A204.1 (cell line): ENCODE results near the gene TROAP.
"Not testable (repeated sequence)": the region's sequence is repeated elsewhere in the genome, so short reads cannot be mapped to it uniquely, and the experiment has no call there.

ENCODE experiments used
- FAIRE-seq: peaks from 2 replicates; lab custom pipeline; 2012; peaks lifted over from hg19 to GRCh38; lab: Jason Lieb, UNC

TROAP gene

DNA sequence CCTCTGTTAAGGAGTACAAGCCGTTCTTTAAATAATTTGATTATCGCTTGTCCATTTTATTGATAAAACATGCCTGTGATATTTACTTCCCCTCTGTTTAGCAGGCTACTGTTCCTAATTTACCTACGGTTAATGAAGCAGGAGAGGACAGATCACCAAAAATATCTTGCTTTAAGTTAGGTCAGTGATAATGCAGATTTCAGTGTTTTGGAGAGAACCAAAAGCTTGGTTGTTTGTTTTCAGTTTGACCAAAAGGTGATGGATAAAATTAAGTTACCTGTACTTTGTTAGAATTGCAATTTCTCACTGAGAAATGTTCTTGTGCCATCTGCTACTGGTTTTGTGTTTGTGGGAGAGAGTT is 45.2 kb downstream of the TROAP start:
- no peak for FAIRE-seq

DNA sequence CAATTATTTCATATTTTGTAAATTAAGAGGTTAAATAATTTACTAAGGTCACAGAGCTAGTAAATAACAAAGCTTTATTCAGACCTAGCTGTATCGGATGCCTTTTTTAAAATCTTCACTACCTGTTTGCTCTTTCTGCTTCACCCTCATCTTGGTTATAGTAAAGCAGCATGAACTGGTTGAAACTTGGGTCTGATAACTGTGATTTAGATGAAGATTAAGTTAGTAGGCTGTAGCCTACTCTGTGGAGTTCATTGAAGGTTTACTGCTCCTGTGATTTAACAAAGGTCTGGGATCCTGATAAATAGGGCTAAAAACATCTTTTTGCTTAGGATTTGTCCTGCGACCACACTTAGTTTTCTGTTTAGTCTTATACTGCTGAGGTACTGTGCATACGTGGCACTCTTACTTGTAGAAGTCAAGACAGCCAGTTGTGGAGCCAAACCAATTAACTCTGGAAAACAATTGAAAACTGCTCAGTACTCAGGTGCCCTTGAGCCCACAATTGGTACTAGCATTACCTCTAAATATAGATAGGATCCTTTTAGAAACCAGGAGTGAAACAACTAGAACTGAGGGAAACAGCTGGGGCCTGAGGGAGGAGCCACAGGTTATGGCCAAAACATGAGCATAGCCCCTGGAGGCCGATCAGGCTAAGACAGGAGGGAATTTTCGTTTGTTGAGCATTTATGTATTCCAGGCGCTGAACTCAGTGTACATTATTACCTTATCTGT is 46.5 kb downstream of the TROAP start:
- FAIRE-seq: no peak

DNA sequence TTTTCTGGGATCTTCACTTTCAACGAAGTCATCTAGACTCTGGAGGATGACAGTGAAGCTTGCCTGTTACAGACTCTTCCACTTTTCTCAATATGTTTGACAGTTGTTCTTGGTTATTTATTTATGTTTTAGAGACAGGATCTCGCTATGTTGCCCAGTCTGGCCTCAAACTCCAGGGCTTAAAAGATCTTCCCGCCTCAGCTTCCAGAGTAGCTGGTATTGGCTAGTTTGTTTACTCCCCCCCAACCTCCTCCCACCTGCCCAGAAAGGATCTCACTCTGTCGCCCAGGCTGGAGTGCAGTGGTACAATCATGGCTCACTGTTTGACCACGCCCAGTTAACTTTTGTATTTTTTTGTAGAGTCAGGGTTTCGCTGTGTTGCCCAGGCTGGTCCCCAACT is 47.5 kb downstream of the TROAP start:
- FAIRE-seq: no peak

DNA sequence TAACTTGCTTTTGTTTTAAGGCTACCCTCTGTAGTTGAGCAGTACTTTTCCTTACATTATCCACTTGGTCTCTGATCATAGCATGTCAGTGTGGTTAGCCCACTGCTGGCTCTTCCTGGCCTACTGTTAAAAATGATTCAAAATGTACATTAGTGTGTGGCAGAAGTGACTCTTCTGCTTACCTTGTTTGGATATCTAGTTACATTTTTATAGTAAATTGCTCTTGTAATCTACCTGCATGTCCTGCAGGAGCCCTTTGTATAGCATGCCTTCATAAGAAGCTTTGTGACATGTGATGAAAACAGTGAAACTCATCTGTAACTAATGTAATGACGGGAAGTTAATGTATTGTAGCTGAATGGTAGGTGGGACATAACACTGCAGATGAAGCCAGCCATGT is 52.4 kb downstream of the TROAP start:
- FAIRE-seq: no peak

DNA sequence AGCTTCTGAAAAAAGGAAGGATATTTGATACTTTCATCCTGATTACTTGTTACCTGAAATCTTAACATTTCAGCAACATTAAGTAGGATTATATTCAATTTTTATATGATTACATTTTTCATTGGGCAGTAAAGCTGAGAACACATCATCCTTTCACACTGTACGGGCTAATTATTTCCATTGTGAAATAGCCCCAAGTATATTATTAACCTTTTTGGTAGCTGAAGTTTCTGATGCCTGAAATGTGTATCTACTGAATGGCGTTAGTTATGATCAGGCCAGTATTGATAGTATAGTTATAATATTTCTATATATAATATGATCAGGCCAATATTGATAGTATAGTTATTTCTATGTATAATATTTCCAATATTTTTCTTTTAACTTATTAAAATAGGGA is 54.3 kb downstream of the TROAP start:
- FAIRE-seq: no peak

DNA sequence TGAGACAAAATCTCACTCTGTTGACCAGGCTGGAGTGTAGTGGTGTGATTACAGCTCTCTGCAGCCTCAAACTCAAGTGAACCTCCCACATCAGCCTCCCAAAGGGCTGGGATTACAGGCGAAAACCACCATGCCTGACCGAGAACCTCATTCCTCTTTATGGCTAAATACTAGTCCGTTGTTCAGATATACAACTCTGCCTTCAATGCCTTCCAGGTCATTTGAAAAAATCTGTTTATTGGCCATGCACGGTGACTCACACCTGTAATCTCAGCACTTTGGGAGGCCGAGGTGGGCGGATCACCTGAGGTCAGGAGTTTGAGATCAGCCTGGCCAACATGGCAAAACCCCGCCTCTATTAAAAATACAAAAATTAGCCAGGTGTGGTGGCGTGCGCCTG is 57.1 kb downstream of the TROAP start:
- not testable (repeated sequence) for FAIRE-seq
